HepG2 (cell line): ENCODE results near the gene SPTSSB. TPM values are rescaled to one million over a fixed set of nuclear protein-coding genes. Genes with fewer than 3 reads are reported as not detected.

Experiments used
- CTCF ChIP-seq: sonication (generic); formaldehyde crosslinking; IDR thresholded peaks from 2 replicates; pipeline ENCODE4 v1.5.0; 2020; ENCODE audit warnings: mild to moderate bottlenecking, missing genetic modification reagents, moderate library complexity
- EP300 ChIP-seq, 3 experiments: sonication (generic) in 1 of 3; formaldehyde crosslinking in 1 of 3; IDR thresholded peaks; 2 replicates each; pipeline versions ENCODE4 v1.5.1 to v1.6.1; 2011 to 2020; ENCODE audit warnings: low read depth in 2 of 3, low read length in 2 of 3, borderline replicate concordance in 1 of 3, improper control_type of control experiment in 1 of 3, mild to moderate bottlenecking in 1 of 3, missing genetic modification reagents in 1 of 3, moderate library complexity in 1 of 3
- GABPB1 ChIP-seq: IDR thresholded peaks from 2 replicates; pipeline ENCODE4 v1.6.1; 2016; ENCODE audit warnings: mild to moderate bottlenecking, missing genetic modification reagents, moderate library complexity, missing compliant biosample characterization
- GFI1 ChIP-seq: sonication (generic); formaldehyde crosslinking; IDR thresholded peaks from 2 replicates; pipeline ENCODE4 v1.5.0; 2020; ENCODE audit warnings: missing genetic modification reagents, mild to moderate bottlenecking, borderline replicate concordance
- MTA3 ChIP-seq: sonication (generic); formaldehyde crosslinking; IDR thresholded peaks from 2 replicates; pipeline ENCODE4 v1.4.0; 2020; ENCODE audit warnings: missing genetic modification reagents
- MTF2 ChIP-seq: sonication (generic); formaldehyde crosslinking; IDR thresholded peaks from 2 replicates; pipeline ENCODE4 v1.5.0; 2020; ENCODE audit warnings: missing genetic modification reagents, borderline replicate concordance
- SALL2 ChIP-seq: sonication (generic); formaldehyde crosslinking; IDR thresholded peaks from 2 replicates; pipeline ENCODE4 v1.8.1; 2023; ENCODE audit warnings: mild to moderate bottlenecking, missing genetic modification reagents, inconsistent platforms
- SMAD3 ChIP-seq: sonication (generic); formaldehyde crosslinking; IDR thresholded peaks from 2 replicates; pipeline ENCODE4 v1.4.0; 2020; ENCODE audit warnings: missing genetic modification reagents
- SRY ChIP-seq: sonication (generic); formaldehyde crosslinking; IDR thresholded peaks from 2 replicates; pipeline ENCODE4 v1.8.0; 2022; ENCODE audit warnings: mild to moderate bottlenecking, missing genetic modification reagents
- ZBTB8A ChIP-seq: sonication (generic); formaldehyde crosslinking; IDR thresholded peaks from 2 replicates; pipeline ENCODE4 v1.4.0; 2020; ENCODE audit warnings: mild to moderate bottlenecking, low read depth, missing genetic modification reagents, borderline replicate concordance
- ZGPAT ChIP-seq: IDR thresholded peaks from 2 replicates; pipeline ENCODE4 v1.6.1; 2016; ENCODE audit warnings: mild to moderate bottlenecking
- ZKSCAN5 ChIP-seq: sonication (generic); formaldehyde crosslinking; IDR thresholded peaks from 2 replicates; pipeline ENCODE4 v1.5.1; 2020; ENCODE audit warnings: mild to moderate bottlenecking, missing genetic modification reagents
- ZNF225 ChIP-seq: sonication (generic); formaldehyde crosslinking; IDR thresholded peaks from 2 replicates; pipeline ENCODE4 v1.4.0; 2020; ENCODE audit warnings: mild to moderate bottlenecking, missing genetic modification reagents
- ZNF530 ChIP-seq: sonication (generic); formaldehyde crosslinking; IDR thresholded peaks from 2 replicates; pipeline ENCODE4 v1.5.0; 2020; ENCODE audit warnings: low read depth, mild to moderate bottlenecking, missing genetic modification reagents
- ZNF589 ChIP-seq: sonication (generic); formaldehyde crosslinking; conservative IDR thresholded peaks from 2 replicates; pipeline ENCODE4 v1.8.0; 2022; ENCODE audit warnings: mild to moderate bottlenecking, moderate library complexity, missing genetic modification reagents
- polyA plus RNA-seq, 8 experiments: library from polyadenylated mRNA; depleted of rRNA in 3 of 8; stranded (reverse) in 7 of 8; unstranded in 1 of 8; fragments of >200 nt; fragmentation: Illumina TruSeq in 4 of 8; extraction: Trizol in 4 of 8; gene quantifications; 2 replicates each; pipeline versions ENCODE4 v1.2.1 to v1.2.3, GENCODE V29; 2011 to 2016; ENCODE audit warnings: low read depth in 4 of 8, missing spikeins in 1 of 8, mixed read lengths in 1 of 8; ENCODE audit not compliant: insufficient read depth in 1 of 8
- total RNA-seq, 5 experiments: library from RNA; depleted of rRNA; stranded (reverse); fragments of >200 nt; fragmentation: Illumina TruSeq; extraction: Trizol; gene quantifications; 2 replicates each; pipeline ENCODE4 v1.2.3, GENCODE V29; 2016; ENCODE audit warnings: low read depth in 1 of 5
- TF ChIP-seq, protein P1 (sequence below), 2 experiments: fragments of 450-650 bp in 1 of 2; sonication (generic) in 1 of 2; formaldehyde crosslinking; IDR thresholded peaks; 2 replicates each; pipeline versions ENCODE4 v1.5.0 to v1.8.0; 2020 to 2022; ENCODE audit warnings: mild to moderate bottlenecking in 1 of 2, missing genetic modification reagents in 1 of 2
- TF ChIP-seq, protein P2 (sequence below): sonication (generic); formaldehyde crosslinking; IDR thresholded peaks from 2 replicates; pipeline ENCODE4 v1.4.0; 2020; ENCODE audit warnings: mild to moderate bottlenecking, missing genetic modification reagents
- TF ChIP-seq, protein P3 (sequence below): sonication (generic); formaldehyde crosslinking; IDR thresholded peaks from 2 replicates; pipeline ENCODE4 v1.8.0; 2022; ENCODE audit warnings: missing genetic modification reagents, mild to moderate bottlenecking, moderate library complexity, borderline replicate concordance

Gene SPTSSB
- total and polyA plus RNA-seq, 2 of the 13 experiments (the other 11 are each of a cell fraction or from before 2014, with no cell fraction given), result 0.51 to 2.4 TPM

GRCh38 chr3:161371441-161372320 is at the start of gene SPTSSB (continued):
- TF ChIP-seq, protein P1, sequence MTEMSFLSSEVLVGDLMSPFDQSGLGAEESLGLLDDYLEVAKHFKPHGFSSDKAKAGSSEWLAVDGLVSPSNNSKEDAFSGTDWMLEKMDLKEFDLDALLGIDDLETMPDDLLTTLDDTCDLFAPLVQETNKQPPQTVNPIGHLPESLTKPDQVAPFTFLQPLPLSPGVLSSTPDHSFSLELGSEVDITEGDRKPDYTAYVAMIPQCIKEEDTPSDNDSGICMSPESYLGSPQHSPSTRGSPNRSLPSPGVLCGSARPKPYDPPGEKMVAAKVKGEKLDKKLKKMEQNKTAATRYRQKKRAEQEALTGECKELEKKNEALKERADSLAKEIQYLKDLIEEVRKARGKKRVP (CRISPR knock-in tag; IDR thresholded peaks at IDR 0.05), result peak in 1 of 2 experiments; percentile 46; a peak in 1 of 4 replicates
- TF ChIP-seq ZNF589 (CRISPR knock-in tag) (no peak), CTCF (CRISPR knock-in tag) (peak; percentile 63), ZGPAT (peak; percentile 38; the same call in 1 of the 2 replicates), ZNF530 (CRISPR knock-in tag) (no peak), ZBTB8A (CRISPR knock-in tag) (peak; percentile 20; the same call in 1 of the 2 replicates), MTF2 (no peak), SMAD3 (CRISPR knock-in tag) (no peak), SALL2 (CRISPR knock-in tag) (peak; percentile 28; the same call in 1 of the 2 replicates), GFI1 (CRISPR knock-in tag) (no peak), ZNF225 (CRISPR knock-in tag) (no peak), GABPB1 (peak; percentile 33; the same call in 1 of the 2 replicates), ZKSCAN5 (CRISPR knock-in tag) (peak; percentile 82; the same call in 1 of the 2 replicates), MTA3 (CRISPR knock-in tag) (no peak), EP300 (IDR thresholded peaks at IDR 0.05; ENCODE audit: low read depth in 2 of 2, low read length in 2 of 2) (peak in 1 of 2 experiments; percentile 34; a peak in 1 of 4 replicates), EP300 (CRISPR knock-in tag; IDR thresholded peaks at IDR 0.05; ENCODE audit: borderline replicate concordance) (no peak), SRY (CRISPR knock-in tag) (no peak)
- TF ChIP-seq, protein P2, sequence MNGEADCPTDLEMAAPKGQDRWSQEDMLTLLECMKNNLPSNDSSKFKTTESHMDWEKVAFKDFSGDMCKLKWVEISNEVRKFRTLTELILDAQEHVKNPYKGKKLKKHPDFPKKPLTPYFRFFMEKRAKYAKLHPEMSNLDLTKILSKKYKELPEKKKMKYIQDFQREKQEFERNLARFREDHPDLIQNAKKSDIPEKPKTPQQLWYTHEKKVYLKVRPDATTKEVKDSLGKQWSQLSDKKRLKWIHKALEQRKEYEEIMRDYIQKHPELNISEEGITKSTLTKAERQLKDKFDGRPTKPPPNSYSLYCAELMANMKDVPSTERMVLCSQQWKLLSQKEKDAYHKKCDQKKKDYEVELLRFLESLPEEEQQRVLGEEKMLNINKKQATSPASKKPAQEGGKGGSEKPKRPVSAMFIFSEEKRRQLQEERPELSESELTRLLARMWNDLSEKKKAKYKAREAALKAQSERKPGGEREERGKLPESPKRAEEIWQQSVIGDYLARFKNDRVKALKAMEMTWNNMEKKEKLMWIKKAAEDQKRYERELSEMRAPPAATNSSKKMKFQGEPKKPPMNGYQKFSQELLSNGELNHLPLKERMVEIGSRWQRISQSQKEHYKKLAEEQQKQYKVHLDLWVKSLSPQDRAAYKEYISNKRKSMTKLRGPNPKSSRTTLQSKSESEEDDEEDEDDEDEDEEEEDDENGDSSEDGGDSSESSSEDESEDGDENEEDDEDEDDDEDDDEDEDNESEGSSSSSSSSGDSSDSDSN (CRISPR knock-in tag), result peak; percentile 53
- TF ChIP-seq, protein P3, sequence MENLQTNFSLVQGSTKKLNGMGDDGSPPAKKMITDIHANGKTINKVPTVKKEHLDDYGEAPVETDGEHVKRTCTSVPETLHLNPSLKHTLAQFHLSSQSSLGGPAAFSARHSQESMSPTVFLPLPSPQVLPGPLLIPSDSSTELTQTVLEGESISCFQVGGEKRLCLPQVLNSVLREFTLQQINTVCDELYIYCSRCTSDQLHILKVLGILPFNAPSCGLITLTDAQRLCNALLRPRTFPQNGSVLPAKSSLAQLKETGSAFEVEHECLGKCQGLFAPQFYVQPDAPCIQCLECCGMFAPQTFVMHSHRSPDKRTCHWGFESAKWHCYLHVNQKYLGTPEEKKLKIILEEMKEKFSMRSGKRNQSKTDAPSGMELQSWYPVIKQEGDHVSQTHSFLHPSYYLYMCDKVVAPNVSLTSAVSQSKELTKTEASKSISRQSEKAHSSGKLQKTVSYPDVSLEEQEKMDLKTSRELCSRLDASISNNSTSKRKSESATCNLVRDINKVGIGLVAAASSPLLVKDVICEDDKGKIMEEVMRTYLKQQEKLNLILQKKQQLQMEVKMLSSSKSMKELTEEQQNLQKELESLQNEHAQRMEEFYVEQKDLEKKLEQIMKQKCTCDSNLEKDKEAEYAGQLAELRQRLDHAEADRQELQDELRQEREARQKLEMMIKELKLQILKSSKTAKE (CRISPR knock-in tag), result no peak
